IPS DF 6.9 (cell line): ENCODE measurements around the gene RTP2.

Experiments used
- DNase-seq: peaks from one replicate; pipeline ENCODE4 v3.0.0-alpha.2; 2013; ENCODE audit warnings: low read depth, low spot score
- H3K27ac ChIP-seq: one replicate; pipeline ENCODE4 v1.5.1; 2013; ENCODE audit warnings: low read length, control low read depth
- H3K27me3 ChIP-seq: 2 replicates; pipeline ENCODE4 v1.6.1; 2013; ENCODE audit warnings: mild to moderate bottlenecking, low read length; ENCODE audit not compliant: control insufficient read depth, insufficient read depth
- H3K36me3 ChIP-seq: 2 replicates; pipeline ENCODE4 v1.6.1; 2013; ENCODE audit warnings: low read length; ENCODE audit not compliant: control insufficient read depth, insufficient read depth
- H3K4me1 ChIP-seq: 2 replicates; pipeline ENCODE4 v1.6.1; 2013; ENCODE audit warnings: low read length; ENCODE audit not compliant: control insufficient read depth, insufficient read depth
- H3K4me3 ChIP-seq: 2 replicates; pipeline ENCODE4 v1.5.1; 2013; ENCODE audit warnings: mild to moderate bottlenecking, low read length
- H3K9me3 ChIP-seq: 2 replicates; pipeline ENCODE4 v1.6.1; 2013; ENCODE audit warnings: low read length, inconsistent platforms; ENCODE audit not compliant: control insufficient read depth, insufficient read depth
- WGBS: extraction: QIAGEN DNeasy Blood & Tissue Kit; methylation state at CpG from one replicate; pipeline ENCODE4 v1.1.7; 2013; ENCODE audit warnings: mixed read lengths, missing lambda C conversion rate; ENCODE audit not compliant: insufficient read length, insufficient coverage; 5-methylcytosine and 5-hydroxymethylcytosine counted together

RTP2 gene

DNA sequence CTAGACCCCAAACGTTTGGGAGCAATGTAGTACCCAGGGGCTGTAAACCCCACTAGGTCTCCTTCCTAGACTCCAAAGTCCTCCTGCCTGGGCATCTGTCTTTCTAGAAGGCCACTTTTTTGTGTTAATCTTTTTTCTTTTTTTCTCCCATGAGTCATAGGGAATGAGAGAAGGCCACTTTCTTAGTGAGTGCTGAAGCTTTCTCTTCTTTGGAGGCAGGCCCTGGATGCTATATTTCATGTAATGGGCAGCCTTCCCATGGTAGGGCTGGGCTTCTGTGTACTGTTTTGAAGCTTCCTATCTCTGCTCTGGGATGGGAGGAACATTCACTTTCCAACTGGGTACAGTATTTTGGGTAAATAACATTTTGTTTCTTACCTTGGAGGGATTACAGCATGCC lies 15.2 kb upstream of the RTP2 start:
- no peak overlapping the region for H3K4me3 ChIP-seq
- DNase-seq: no peak
- H3K27ac ChIP-seq: no peak overlapping the region
- no peaks in the 10 kb centered on the region for H3K9me3 ChIP-seq
- peaks cover 4% of the 10 kb centered on the region for H3K4me1 ChIP-seq
- no CpG with 5 or more reads among the region's 1 CpG for WGBS
- H3K27me3 ChIP-seq: no peaks in the 10 kb centered on the region
- peaks cover 4% of the 10 kb centered on the region; the same call in 1 of the 2 replicates for H3K36me3 ChIP-seq

DNA sequence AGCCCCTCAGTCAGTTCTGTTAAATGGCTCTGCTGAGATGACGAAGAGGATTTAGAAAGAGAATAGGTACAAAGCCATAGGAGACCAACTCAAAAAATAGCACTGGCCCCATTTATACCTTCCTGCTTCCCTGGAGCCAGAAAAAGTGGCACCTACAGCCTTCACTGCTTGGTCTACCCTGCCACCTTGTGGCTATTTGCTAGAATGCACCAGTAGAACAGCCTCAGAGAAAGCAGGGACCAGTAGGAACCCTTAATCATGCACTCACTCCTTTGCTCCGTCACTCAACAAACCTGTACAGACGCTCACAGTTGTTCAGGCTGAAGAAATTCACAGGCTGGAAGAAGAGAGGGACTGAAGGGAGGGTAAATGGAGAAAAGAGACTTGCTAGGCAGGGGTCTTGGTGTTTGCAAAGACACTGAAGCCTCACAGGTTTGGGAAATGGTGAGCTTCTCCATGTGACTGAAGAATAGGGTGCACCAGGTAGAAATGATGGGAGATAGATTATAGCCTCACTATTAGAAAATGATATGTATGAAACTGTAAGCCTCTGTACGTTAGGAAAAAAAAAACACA lies 12.1 kb upstream of the RTP2 start:
- Histone ChIP-seq H3K27me3 (no peaks in the 10 kb centered on the region), H3K9me3 (no peaks in the 10 kb centered on the region), H3K36me3 (no peaks in the 10 kb centered on the region), H3K27ac (no peak overlapping the region), H3K4me3 (no peak overlapping the region), H3K4me1 (no peaks in the 10 kb centered on the region)
- WGBS: no CpG with 5 or more reads among the region's 4 CpGs
- DNase-seq: peak; percentile 78

DNA sequence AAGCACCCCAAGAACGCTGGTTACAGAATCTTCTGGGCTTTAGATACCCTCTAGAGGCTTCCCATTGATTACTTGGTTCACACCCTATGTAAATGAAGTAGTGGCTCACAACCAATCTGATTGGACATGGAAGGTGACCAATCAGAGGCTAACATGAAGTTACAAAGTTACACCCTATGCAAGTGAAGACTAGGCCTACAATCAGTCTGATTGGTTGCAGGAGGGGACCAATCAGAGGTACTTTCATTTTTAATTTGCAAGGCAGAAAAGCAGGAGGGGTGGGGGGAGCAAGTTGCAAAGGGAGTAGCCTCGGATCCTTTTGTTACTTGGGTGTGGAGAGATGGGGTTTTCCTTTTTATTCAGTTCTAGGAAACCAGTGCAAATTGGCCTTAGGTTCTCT lies 11.1 kb upstream of the RTP2 start:
- no peak for DNase-seq
- H3K9me3 ChIP-seq: no peaks in the 10 kb centered on the region

DNA sequence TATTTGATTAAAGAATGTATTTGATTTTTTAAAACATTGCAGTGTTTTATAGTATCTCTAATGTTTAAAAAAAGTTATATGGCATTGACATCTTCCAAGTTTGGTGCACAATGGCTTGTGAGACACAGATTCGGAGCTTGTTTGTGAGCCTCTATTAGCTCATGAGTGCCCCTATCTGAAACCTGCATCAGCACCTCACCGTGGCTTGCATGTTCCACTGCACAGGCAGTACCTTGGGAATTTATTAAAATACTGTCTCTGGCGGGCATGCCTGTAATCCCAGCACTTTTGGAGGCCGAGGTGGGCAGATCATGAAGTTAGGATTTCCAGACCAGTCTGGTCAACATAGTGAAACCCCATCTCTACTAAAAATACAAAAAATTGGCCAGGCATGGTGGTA lies 6.8 kb upstream of the RTP2 start:
- Histone ChIP-seq H3K36me3 (no peaks in the 10 kb centered on the region), H3K9me3 (no peaks in the 10 kb centered on the region), H3K4me3 (no peak overlapping the region), H3K4me1 (no peaks in the 10 kb centered on the region), H3K27me3 (no peaks in the 10 kb centered on the region), H3K27ac (no peak overlapping the region)
- WGBS: no CpG with 5 or more reads among the region's 4 CpGs
- DNase-seq: no peak

More for the DNA sequence above, 11.1 kb upstream of the RTP2 start:
- Histone ChIP-seq H3K27me3 (no peaks in the 10 kb centered on the region), H3K36me3 (no peaks in the 10 kb centered on the region), H3K4me1 (no peaks in the 10 kb centered on the region), H3K27ac (no peak overlapping the region), H3K4me3 (no peak overlapping the region)
- no CpG with 5 or more reads among the region's 2 CpGs for WGBS

DNA sequence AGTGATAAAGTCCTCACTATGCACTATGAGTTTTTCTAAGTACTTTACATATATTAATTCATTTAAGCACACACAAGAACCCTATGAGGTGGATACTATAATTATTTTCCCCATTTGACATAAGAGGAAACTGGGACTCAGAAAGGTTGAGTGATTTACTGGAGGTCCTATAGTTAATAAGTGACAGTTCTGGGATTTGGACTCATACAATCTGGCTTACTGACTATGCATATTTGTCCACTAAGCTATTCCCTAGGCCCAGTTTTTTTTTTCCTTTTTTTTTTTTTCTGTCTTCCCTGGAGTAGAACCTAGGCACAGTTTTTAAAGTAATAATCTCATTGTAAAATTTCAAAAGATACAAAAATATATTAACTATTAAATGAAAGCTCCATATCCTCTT lies 6.3 kb upstream of the RTP2 start:
- H3K27ac ChIP-seq: no peak overlapping the region
- DNase-seq: no peak
- H3K4me1 ChIP-seq: no peaks in the 10 kb centered on the region
- H3K27me3 ChIP-seq: no peaks in the 10 kb centered on the region
- no peaks in the 10 kb centered on the region for H3K9me3 ChIP-seq
- no peak overlapping the region for H3K4me3 ChIP-seq
- H3K36me3 ChIP-seq: no peaks in the 10 kb centered on the region

DNA sequence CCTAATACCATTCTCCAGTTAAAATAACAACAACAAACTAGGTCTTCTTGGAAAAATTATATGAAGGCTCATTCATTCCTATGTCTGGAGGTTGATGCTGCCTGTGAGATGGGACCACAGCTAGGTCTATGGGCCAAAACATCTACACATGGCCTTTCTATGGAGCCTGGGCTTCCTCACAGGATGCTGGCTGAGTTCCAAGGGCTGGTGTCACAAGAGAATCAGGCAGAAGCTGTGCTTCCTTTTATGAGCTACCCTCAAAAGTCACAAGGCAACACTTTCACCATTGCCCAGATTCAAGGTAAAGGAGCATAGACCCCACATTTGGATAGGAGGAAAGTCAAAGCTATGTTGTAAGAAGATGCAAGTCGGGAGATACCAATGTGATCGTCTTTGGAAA lies 4.6 kb upstream of the RTP2 start:
- no peaks in the 10 kb centered on the region for H3K36me3 ChIP-seq
- DNase-seq: no peak
- no CpG with 5 or more reads among the region's 2 CpGs for WGBS

DNA sequence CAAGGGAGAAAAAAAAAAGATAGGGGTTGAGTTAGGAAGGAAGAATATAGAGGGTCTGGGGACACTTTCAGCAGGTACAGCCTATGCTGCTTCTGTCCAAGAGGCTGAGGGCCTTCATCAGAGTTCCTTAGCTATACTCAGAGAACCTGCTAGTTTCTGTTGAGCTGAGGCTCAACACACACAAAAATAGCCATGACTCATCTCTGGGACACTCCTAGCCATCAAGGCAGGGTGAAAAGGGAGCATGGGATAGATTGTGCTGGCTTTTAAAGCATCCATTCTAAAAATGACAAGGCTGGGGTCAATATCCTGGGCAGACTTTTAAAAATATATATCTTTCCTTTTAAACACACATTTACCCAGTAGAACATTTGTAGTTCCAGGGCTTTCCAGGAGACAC lies 2.8 kb upstream of the RTP2 start:
- H3K4me1 ChIP-seq: no peaks in the 10 kb centered on the region
- DNase-seq: no peak
- H3K4me3 ChIP-seq: no peak overlapping the region
- no peak overlapping the region for H3K27ac ChIP-seq
- no peaks in the 10 kb centered on the region for H3K27me3 ChIP-seq
- H3K9me3 ChIP-seq: no peaks in the 10 kb centered on the region
- H3K36me3 ChIP-seq: no peaks in the 10 kb centered on the region

More for the DNA sequence above, 4.6 kb upstream of the RTP2 start:
- no peak overlapping the region for H3K27ac ChIP-seq
- H3K4me1 ChIP-seq: no peaks in the 10 kb centered on the region
- no peak overlapping the region for H3K4me3 ChIP-seq
- H3K9me3 ChIP-seq: no peaks in the 10 kb centered on the region
- no peaks in the 10 kb centered on the region for H3K27me3 ChIP-seq

DNA sequence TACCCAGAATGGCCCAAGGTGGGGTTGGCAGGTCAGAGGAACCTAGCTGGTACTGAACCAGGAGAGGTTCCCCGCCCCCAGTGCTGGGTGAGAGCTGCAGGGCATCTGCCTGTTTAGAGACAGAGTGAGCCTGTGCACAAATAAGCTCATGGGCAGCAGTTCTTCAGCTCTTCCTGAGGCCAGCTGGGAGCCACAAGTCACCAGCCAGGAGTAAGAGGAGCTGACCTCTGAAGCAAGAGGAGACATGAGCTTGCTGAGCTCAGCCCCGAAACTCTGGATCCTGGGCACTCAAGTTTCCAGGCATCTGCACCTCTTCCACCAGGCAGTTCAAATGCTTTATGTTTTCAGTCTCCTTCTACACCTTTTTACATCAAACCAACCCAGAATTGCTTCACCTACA lies 2.1 kb downstream of the RTP2 start:
- Histone ChIP-seq H3K27ac (no peak overlapping the region), H3K4me3 (no peak overlapping the region), H3K36me3 (no peaks in the 10 kb centered on the region), H3K27me3 (no peaks in the 10 kb centered on the region; the same call in 1 of the 2 replicates), H3K9me3 (no peaks in the 10 kb centered on the region), H3K4me1 (no peaks in the 10 kb centered on the region)
- WGBS: no CpG with 5 or more reads among the region's 2 CpGs
- DNase-seq: no peak

DNA sequence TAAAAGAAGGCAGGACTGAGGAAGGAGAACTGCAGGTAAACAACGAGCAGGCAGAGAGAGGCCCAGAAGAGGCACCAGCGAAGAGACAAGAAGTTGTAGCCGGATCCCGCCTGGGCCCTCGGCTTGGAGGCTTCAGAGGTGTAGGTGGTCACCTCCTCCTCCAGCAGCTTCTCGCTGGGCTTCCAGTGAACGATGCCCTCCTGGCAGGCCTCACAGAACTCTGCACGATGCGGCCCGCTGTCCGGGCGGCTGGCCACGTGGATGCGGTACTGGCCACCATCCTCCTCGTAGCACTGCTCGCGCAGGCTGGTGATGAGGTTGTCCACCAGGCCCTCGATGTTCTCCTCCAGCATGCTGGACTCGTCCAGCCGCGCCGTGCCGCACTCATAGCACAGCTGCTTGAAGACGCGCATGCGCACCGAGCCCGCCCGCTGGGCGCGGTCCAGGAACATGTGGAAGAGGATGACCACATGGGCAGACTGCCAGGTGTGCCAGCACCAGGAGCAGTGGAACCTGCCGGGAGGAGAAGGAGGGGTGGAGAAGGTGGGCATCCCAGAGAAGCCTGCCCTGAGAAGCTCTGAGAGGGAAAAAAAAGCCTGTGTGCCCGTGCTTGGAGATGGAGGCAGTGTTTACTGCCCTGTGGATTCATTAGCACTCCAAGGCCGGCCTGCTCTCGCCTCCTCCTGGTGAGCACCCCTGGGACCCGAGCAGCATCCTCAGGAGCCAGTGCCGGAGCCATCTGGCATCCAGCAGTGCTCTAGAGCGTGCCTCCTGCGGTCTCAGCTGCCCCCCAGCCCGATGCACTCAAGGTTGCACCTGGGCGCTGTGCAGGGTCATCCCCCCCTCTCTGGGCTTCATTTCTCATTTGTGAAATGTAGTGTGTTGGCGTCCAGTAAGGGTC lies 3.6 kb downstream of the RTP2 start:
- Histone ChIP-seq H3K9me3 (no peaks in the 10 kb centered on the region), H3K4me1 (no peaks in the 10 kb centered on the region), H3K36me3 (no peaks in the 10 kb centered on the region), H3K27me3 (no peaks in the 10 kb centered on the region; the same call in 1 of the 2 replicates), H3K4me3 (no peak overlapping the region), H3K27ac (no peak overlapping the region)
- DNase-seq: no peak
- no CpG with 5 or more reads among the region's 42 CpGs for WGBS

DNA sequence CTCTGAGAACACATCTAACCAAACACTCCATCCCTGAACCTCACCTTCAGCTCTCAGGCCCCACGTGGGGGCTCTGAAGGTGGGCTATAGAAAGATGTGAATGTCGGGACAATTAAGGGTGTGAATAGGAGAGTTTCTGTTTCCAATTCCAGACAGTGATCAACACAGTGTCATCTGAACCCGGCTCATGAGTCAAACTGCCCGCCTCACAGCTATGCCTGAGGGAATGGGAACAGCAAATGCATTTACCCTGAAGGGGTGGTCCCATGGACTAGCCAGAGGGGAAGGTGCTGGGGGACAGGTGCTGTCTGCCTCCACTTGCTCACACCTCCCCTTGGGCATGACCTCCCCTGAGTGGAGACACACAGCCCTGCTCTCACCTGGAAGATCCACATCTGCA lies 6.3 kb downstream of the RTP2 start:
- no peaks in the 10 kb centered on the region; the same call in 1 of the 2 replicates for H3K27me3 ChIP-seq

DNA sequence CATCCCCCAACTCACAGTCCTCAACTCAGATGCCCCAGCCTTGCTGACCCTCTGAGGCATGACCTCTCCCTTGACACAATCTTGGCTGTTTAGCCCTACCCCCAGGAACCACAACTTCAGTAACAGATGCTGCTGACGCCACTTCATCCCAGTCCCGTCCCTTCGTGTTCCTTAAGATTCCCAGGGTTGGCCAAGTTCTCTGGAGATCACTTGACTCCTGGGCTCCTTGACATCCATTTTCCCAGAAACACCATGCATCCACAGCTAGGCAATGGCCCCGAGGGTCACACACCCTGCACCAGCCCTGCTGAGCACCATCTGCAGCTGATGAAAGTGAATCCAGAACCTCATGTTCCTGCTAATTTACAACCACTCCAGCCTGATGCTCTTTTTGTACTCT lies 6.9 kb downstream of the RTP2 start:
- no peaks in the 10 kb centered on the region for H3K36me3 ChIP-seq
- no peak for DNase-seq
- no CpG with 5 or more reads among the region's 4 CpGs for WGBS
- no peak overlapping the region for H3K4me3 ChIP-seq
- no peaks in the 10 kb centered on the region for H3K4me1 ChIP-seq
- H3K27ac ChIP-seq: no peak overlapping the region
- no peaks in the 10 kb centered on the region for H3K9me3 ChIP-seq
- H3K27me3 ChIP-seq: no peaks in the 10 kb centered on the region; the same call in 1 of the 2 replicates

More for the DNA sequence above, 6.3 kb downstream of the RTP2 start:
- DNase-seq: no peak
- H3K4me3 ChIP-seq: no peak overlapping the region
- WGBS: no CpG with 5 or more reads among the region's 4 CpGs
- no peak overlapping the region for H3K27ac ChIP-seq
- H3K9me3 ChIP-seq: no peaks in the 10 kb centered on the region
- no peaks in the 10 kb centered on the region for H3K36me3 ChIP-seq
- H3K4me1 ChIP-seq: no peaks in the 10 kb centered on the region
